ENCODE data around the gene TUBGCP4.

TUBGCP4 gene

GRCh38 chr15:43330780-43331087 is 40.2 kb upstream of the TUBGCP4 start:
- H3K27ac ChIP-seq, result peak overlapping the region; percentile 59
- no peak for DNase-seq
- no peaks in the 10 kb centered on the region for H3K27me3 ChIP-seq (replicated peaks)
- in situ Hi-C loops (cut with HindIII; ENCODE audit: low pct_ligation_motif_present, low sequenced_read_pairs), result no loop called here
- no peak for TF ChIP-seq CTCF (IDR thresholded peaks at IDR 0.05; ENCODE audit: low read depth, low read length, missing control alignments)
- no peaks in the 10 kb centered on the region for H3K36me3 ChIP-seq (replicated peaks)
- H3K4me3 ChIP-seq (ENCODE audit: low read depth, low read length), result peak overlapping the region; percentile 84

GRCh38 chr15:43346305-43346704 is 24.6 kb upstream of the TUBGCP4 start:
- Histone ChIP-seq H3K4me3 (ENCODE audit: low read depth, low read length) (no peak overlapping the region), H3K36me3 (replicated peaks) (no peaks in the 10 kb centered on the region), H3K27ac (no peak overlapping the region), H3K27me3 (replicated peaks) (no peaks in the 10 kb centered on the region)
- DNase-seq, result no peak
- in situ Hi-C loops (cut with HindIII; ENCODE audit: low pct_ligation_motif_present, low sequenced_read_pairs), result no loop called here
- no peak for TF ChIP-seq CTCF (IDR thresholded peaks at IDR 0.05; ENCODE audit: low read depth, low read length, missing control alignments)

- no peak for DNase-seq
- no peak for TF ChIP-seq CTCF (IDR thresholded peaks at IDR 0.05; ENCODE audit: low read depth, low read length, missing control alignments)
- in situ Hi-C loops (cut with HindIII; ENCODE audit: low pct_ligation_motif_present, low sequenced_read_pairs), result no loop called here
- Histone ChIP-seq H3K27ac (no peak overlapping the region), H3K36me3 (replicated peaks) (no peaks in the 10 kb centered on the region), H3K4me3 (ENCODE audit: low read depth, low read length) (no peak overlapping the region), H3K27me3 (replicated peaks) (no peaks in the 10 kb centered on the region)
Observed at GRCh38 chr15:43347114-43347513, 23.8 kb upstream of the TUBGCP4 start.

- no peak for DNase-seq
- Histone ChIP-seq H3K36me3 (replicated peaks) (no peaks in the 10 kb centered on the region), H3K4me3 (ENCODE audit: low read depth, low read length) (no peak overlapping the region), H3K27me3 (replicated peaks) (no peaks in the 10 kb centered on the region), H3K27ac (no peak overlapping the region)
- in situ Hi-C loops (cut with HindIII; ENCODE audit: low pct_ligation_motif_present, low sequenced_read_pairs), result no loop called here
- TF ChIP-seq CTCF (IDR thresholded peaks at IDR 0.05; ENCODE audit: low read depth, low read length, missing control alignments), result no peak
Observed at GRCh38 chr15:43352693-43353382, 18.1 kb upstream of the TUBGCP4 start.

- Histone ChIP-seq H3K4me3 (ENCODE audit: low read depth, low read length) (no peak overlapping the region), H3K27ac (no peak overlapping the region), H3K27me3 (replicated peaks) (no peaks in the 10 kb centered on the region), H3K36me3 (replicated peaks) (peaks cover 62% of the 10 kb centered on the region)
- TF ChIP-seq CTCF (IDR thresholded peaks at IDR 0.05; ENCODE audit: low read depth, low read length, missing control alignments), result no peak
- DNase-seq, result no peak
- in situ Hi-C loops (cut with HindIII; ENCODE audit: low pct_ligation_motif_present, low sequenced_read_pairs), result no loop called here
Observed at GRCh38 chr15:43360821-43361220, 10.1 kb upstream of the TUBGCP4 start.

GRCh38 chr15:43361313-43361903 is 9.5 kb upstream of the TUBGCP4 start:
- Histone ChIP-seq H3K27ac (no peak overlapping the region), H3K36me3 (replicated peaks) (peaks cover 67% of the 10 kb centered on the region), H3K27me3 (replicated peaks) (no peaks in the 10 kb centered on the region), H3K4me3 (ENCODE audit: low read depth, low read length) (no peak overlapping the region)
- in situ Hi-C loops (cut with HindIII; ENCODE audit: low pct_ligation_motif_present, low sequenced_read_pairs), result no loop called here
- DNase-seq, result no peak
- no peak for TF ChIP-seq CTCF (IDR thresholded peaks at IDR 0.05; ENCODE audit: low read depth, low read length, missing control alignments)
